H54 (cell line): ENCODE data around the gene SLC2A13.

Source experiments
- DNase-seq: peaks from one replicate; pipeline ENCODE4 v3.0.0; 2011; ENCODE audit warnings: low spot score, mixed read lengths; ENCODE audit not compliant: insufficient read length
- FAIRE-seq: peaks from 3 replicates; lab custom pipeline; 2011; peaks lifted over from hg19 to GRCh38; lab: Jason Lieb, UNC
- POLR2A ChIP-seq: IDR thresholded peaks from 2 replicates; pipeline ENCODE4 v1.6.1; 2011; ENCODE audit warnings: low read depth, mild to moderate bottlenecking, low read length

Gene SLC2A13

GRCh38 chr12:39892146-39892545, 213.7 kb downstream of the SLC2A13 start:
- DNase-seq (no peak), FAIRE-seq (no peak)
- TF ChIP-seq POLR2A: no peak

- no peak for FAIRE-seq
- DNase-seq: no peak
- no peak for TF ChIP-seq POLR2A
Observed at GRCh38 chr12:39887856-39888255, 218.0 kb downstream of the SLC2A13 start.

- DNase-seq (no peak), FAIRE-seq (no peak)
- no peak for TF ChIP-seq POLR2A
Observed at GRCh38 chr12:39886106-39886505, 219.8 kb downstream of the SLC2A13 start.

DNA sequence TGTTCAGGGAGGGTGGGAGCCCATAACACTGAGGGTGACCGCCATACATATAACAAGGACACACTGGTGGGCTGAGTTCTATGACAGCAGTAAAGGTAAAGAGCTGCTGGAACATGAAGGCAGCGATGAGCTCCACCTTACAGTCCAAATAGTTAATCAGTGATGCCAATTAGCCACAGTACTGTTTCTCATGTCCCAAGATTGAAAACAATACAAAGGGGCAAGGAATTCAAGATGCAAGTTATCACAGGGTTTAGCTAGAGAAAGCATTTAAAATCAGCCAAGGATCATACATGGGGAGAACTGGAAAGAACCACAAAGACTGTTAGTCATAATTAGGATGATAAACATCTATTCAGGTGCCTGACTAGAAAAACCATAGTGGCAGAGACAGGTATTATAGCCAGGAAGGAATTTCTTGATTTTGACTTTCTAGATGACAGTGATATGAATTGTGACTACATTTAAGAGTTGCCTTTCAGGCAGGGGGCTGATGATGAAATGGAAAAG, 221.2 kb downstream of the SLC2A13 start:
- no peak for TF ChIP-seq POLR2A
- DNase-seq (no peak), FAIRE-seq (peak; percentile 15)

GRCh38 chr12:39883411-39883810, 222.5 kb downstream of the SLC2A13 start:
- TF ChIP-seq POLR2A: no peak
- DNase-seq (no peak), FAIRE-seq (no peak)

GRCh38 chr12:39878753-39879152, 227.1 kb downstream of the SLC2A13 start:
- TF ChIP-seq POLR2A: no peak
- DNase-seq (no peak), FAIRE-seq (no peak)

DNA sequence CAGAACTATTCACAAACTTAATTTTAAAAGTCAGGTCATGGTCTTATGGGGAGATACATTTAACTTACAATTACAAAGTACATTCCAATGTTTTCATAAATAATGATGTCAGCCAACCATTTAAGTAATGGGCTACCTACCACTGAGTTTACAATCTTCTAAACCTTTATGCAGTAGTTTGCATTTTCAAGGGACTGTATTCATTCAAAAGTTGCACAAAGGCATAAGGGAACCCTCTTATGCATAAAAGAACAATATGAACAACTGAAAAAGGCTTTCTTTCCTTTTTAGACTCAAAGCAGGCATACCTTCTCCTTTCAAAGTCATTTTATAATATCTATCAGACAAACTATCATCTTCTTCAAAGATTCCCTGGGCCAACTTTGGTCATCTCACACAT, 230.2 kb downstream of the SLC2A13 start:
- no peak for DNase-seq
- no peak for FAIRE-seq
- TF ChIP-seq POLR2A: no peak

- no peak for TF ChIP-seq POLR2A
- FAIRE-seq: no peak
Observed at GRCh38 chr12:39874785-39875184, 231.1 kb downstream of the SLC2A13 start.

DNA sequence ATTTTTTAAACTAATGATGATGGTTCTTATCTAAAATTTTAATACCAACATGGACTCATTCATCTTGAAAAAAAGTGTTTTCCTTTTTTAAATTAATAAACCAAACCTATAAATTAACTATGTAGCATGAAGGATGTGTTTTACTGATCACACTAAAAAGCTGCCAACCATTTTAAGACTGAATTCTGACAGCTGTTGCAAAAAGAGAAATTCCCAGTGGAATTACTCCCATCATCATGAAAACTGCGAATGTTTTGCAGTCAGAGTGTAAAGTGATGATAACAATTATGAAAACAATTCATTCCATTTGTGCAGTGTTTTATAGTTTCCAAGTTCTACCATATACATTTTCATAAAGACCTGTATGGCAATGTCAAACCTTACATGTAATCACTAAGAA, 232.8 kb downstream of the SLC2A13 start:
- no peak for TF ChIP-seq POLR2A
- no peak for FAIRE-seq
- DNase-seq: no peak

More at GRCh38 chr12:39874785-39875184, 231.1 kb downstream of the SLC2A13 start:
- DNase-seq: no peak

DNA sequence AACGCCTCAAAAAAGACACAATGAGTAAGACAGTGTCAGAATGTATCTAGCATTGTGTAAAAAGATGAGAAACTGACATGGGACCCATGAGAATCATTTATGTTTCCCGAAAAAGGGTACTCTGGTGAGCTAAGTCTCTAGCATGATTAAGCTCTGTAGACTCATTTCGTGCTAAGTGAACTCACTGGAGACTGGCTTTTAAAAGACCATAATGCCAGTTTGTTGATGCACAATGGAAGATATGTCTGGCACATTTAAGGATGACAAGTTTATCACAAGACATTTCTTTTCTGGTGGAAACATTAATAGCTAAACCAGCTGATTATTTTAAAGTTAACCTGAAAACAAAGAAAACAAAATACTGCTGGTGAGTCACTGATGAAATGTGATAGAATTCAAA, 233.5 kb downstream of the SLC2A13 start:
- peak; percentile 43 for FAIRE-seq
- no peak for TF ChIP-seq POLR2A
- no peak for DNase-seq

- DNase-seq: no peak
- no peak for TF ChIP-seq POLR2A
- no peak for FAIRE-seq
Observed at GRCh38 chr12:39868328-39868725, 237.6 kb downstream of the SLC2A13 start.

DNA sequence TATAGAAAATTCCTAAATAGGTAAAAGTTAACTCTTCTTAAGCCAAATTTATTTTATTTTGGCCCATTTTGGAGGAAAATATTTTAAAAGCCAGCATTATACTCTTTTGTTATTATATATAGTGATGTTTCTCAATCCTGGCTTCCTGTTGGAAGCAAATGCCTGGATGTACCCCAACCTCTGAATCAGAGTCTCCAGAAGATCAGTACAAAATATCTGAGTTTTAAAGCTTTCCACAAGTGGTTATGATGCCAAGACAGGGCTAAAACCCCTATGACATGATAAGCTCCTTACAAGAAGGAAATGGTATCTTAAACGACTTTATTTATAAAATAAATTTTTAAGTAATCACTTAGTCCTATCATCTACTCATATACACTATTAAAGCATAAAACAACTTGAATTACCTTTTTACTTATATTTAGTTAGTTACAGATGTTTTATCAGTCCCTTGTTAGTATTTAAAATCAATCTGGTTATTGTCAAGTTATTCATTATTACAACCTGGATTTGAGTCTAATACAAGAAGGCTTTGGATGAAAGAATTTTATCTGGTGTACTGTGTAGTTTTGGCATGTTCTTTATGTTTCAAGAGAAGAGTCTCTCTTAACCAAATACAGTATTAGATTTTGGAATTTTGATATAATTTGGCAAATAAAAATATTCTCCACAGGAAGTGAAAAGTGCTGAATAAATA, 238.1 kb downstream of the SLC2A13 start:
- FAIRE-seq (no peak), DNase-seq (no peak)
- TF ChIP-seq POLR2A: no peak

GRCh38 chr12:39866135-39866534, 239.7 kb downstream of the SLC2A13 start:
- FAIRE-seq (no peak), DNase-seq (no peak)
- TF ChIP-seq POLR2A: no peak

DNA sequence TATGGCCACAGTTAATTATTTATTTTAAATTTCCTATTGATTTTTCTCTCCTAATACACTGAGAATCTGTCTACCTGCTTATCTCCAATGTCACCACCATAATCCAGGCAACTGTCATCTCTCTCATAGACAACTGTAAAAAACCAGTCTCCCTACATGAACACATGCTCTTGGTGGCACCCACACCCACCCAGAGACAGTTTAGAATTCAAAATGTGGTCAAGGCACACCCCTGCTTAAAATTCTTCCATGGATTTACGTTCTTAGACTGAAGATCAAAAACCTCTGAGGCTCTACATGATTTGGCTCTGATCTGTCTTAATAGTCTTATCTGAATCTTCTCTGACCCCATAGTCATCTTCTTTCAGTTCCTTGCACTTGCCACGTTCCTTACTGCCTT, 245.2 kb downstream of the SLC2A13 start:
- no peak for TF ChIP-seq POLR2A
- no peak for DNase-seq
- FAIRE-seq: no peak

- FAIRE-seq (no peak), DNase-seq (no peak)
- no peak for TF ChIP-seq POLR2A
Observed at GRCh38 chr12:39853003-39853402, 252.9 kb downstream of the SLC2A13 start.
